Subcutaneous adipose tissue (tissue), 4 donors: Measurements from ENCODE around the gene LY6G6F. TPM values are rescaled to one million over a fixed set of nuclear protein-coding genes. Genes with fewer than 3 reads are reported as not detected.

Source experiments
- total RNA-seq, 4 donors: library from RNA; depleted of rRNA; stranded (reverse); fragments of >200 nt; gene quantifications; one replicate each; pipeline ENCODE4 v1.1.0, GENCODE V29; 2016
- TF ChIP-seq, protein P1 (sequence below): fragments of 450-650 bp; IDR thresholded peaks from one replicate; pipeline ENCODE4 v1.5.1; 2016; ENCODE audit warnings: low read depth, mild to moderate bottlenecking, control low read depth, antibody characterized with exemption, moderate library complexity

Gene LY6G6F, protein sequence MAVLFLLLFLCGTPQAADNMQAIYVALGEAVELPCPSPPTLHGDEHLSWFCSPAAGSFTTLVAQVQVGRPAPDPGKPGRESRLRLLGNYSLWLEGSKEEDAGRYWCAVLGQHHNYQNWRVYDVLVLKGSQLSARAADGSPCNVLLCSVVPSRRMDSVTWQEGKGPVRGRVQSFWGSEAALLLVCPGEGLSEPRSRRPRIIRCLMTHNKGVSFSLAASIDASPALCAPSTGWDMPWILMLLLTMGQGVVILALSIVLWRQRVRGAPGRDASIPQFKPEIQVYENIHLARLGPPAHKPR
- not detected for total RNA-seq

DNA sequence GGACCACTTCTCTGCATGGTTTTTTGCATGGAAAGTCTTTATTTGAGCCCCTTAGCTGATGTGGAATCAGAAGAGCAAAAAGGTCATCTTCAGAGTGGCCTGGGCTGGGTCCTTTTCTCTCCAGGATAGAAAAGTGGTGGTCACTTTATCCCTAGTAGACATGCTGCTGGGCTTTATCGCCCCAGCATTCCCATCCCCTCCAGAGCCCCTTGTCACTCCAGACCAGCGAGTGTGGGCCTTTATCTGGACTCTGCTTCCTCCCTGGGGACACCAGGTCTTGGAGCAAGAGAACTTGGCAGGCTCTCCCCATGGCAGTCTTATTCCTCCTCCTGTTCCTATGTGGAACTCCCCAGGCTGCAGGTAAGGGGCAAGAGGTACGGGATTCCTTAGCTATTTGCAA lies at the start of gene LY6G6F:
Gene LY6G6F, plus strand, starts transcription at position 268 of the 400 bp plus-strand sequence. Its CDS starts 41 bp downstream, at position 309.
- TF ChIP-seq, protein P1, sequence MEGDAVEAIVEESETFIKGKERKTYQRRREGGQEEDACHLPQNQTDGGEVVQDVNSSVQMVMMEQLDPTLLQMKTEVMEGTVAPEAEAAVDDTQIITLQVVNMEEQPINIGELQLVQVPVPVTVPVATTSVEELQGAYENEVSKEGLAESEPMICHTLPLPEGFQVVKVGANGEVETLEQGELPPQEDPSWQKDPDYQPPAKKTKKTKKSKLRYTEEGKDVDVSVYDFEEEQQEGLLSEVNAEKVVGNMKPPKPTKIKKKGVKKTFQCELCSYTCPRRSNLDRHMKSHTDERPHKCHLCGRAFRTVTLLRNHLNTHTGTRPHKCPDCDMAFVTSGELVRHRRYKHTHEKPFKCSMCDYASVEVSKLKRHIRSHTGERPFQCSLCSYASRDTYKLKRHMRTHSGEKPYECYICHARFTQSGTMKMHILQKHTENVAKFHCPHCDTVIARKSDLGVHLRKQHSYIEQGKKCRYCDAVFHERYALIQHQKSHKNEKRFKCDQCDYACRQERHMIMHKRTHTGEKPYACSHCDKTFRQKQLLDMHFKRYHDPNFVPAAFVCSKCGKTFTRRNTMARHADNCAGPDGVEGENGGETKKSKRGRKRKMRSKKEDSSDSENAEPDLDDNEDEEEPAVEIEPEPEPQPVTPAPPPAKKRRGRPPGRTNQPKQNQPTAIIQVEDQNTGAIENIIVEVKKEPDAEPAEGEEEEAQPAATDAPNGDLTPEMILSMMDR = no peak

DNA sequence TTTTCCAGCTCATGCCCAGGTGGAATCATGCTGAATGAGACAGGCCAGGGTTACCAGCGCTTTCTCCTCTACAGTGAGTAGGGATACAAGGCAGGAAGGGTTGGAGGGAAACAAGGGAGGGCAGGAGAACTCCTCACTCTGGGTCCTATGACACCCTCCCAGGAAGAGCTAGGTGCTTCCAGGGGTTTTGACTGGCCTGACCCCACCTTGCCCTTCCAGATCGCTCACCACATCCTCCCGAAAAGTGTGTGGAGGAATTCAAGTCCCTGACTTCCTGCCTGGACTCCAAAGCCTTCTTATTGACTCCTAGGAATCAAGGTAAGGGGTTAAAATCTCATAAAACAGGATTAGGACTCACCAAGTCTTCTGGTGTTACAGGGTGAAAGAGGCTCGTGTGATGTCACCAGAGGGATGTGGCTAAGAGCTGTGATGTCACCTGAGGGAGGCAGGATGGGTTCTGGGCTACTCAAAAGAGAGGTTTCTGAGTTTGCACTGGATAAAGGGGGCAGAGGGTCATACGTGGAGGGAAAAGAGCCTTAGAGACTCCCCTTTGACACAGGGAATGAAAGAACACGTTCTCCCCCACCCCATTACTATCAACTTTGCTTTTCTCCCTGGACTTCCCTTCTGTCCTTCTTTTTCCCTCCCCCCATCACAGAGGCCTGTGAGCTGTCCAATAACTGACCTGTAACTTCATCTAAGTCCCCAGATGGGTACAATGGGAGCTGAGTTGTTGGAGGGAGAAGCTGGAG lies 49.1 kb upstream of the LY6G6F start:
- TF ChIP-seq, protein P1 = no peak

DNA sequence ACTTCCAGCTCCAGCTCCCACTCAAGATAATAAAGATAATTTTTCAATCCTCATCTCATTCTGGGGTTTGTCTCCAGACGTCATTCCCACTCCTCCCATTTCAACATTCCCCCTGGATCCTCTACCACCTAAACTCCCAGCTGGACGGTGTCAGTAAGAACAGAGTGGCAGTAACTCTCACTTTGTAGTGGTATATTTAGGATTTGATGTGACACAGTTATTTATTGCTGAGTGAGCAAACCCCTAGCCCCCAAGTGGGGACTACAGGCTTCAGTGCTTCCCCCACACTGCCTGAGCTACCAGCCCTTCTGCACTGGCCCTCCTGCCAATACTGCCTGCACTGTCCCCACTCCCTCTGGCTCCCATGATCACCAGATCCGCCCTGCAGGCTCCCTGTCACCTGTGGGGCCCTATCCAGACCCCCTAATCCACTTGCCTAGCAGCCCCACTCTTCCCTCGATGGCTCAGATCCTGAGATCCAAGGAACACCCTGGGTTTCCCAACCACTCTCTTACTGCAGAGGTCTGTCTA lies 48.4 kb upstream of the LY6G6F start:
- TF ChIP-seq, protein P1 = no peak

DNA sequence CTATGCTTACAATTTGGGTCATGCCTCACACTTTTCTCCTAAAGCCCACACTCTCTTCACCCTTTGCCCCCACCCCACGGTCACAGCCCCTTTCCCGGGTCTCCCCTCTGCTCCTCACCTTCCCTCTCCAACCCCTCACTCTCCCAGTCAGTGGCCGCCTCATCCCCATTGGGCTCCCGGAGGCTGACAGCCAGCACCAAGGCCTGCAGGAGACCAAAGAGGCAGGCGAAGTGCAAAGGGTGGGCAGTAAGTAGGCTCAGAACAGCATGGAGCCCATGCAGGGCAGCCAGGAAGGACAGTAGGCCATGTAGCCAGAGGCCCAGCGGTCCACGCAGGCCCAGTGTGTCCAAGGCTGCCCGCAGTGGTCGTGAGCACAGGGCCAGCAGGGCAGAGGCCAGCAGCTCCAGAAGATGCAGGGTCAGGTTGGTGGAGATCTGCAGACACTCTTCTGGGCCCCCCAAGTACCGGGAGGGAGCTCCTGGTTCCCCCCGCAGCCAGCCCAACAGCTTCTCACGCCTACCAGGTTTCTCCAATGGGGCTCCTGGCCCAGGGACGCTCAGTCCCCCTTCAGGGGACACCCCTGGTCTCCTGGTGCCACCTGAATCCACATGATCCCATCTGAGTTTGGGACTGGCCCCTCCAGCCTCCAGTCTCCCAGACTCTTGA lies 47.5 kb upstream of the LY6G6F start:
- TF ChIP-seq, protein P1 = no peak

DNA sequence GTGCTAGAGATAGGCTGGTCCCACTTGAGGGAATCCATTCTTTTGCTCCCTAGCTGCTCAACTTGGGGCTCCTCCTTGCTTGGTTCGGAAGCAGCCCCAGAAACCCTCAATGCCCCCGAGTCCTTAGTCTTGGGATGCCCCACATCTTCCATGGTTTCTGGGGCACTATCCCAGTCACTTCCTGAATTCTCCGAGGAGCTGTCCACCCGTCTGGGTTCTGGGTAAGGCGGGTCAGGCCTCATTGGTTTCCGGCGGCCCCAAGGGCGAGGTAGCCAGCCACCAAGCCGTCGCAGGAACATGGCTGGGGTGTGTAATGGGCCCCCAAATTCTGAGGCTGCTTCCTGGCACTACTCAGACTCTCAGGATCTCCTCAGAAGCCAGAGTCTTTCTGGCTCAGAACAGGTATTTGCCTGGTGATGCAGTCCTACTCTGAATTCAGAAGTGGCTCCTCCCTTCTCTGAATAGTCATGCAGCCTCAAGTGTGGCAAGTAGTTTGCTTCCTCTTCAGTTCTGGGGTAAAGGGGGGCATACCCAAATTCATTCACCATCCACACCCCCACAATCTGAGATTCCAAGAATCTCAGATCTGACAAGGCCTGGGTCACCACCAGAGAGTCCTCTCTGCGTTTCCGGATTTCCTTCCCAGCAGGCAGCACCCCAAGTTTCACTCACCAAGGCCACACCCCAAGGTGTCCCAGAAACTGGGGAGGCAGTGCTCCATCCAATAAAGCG lies 46.9 kb upstream of the LY6G6F start:
- TF ChIP-seq, protein P1 = no peak

DNA sequence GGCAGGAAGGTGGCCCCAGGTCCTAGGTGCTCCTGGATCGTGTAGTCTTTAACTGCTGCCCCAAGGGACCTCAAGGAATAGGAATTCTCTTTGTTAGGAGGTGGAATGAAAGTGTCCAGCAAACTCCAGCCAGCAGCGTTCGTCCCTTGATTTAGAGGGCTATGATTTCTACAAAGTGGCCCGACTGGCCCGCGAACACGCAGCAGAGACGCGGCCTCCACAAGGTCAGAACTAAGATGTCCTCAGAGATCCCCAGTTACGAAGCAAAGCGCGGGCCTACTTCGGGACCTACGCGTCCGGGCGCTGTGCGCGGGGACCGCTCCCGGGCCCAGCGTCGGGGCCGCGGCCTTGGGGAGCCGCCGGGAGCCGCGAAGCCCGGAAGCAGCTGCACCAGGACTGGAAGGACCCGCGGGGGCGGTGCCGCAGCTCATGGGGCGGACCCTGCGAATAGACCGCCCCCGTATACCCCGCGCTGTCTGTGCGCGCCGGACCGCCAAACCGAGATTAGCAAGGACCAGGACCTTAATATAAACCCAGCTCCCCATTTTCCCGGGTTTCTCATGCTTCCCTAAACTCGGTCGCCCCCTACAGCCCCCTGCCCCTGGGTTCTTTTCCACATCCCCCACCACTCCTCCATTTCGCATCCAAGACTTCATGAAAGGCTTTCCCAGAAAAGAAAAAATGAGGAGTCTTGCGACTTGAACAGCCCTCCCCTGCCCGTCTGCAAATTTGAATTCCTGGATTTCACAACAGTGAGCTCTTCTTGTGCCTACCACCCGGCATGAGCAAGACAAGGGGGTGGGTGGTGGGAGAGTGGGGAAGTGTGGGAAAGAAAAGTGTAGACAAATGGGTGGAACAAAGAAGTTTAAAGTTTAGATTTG lies 46.0 kb upstream of the LY6G6F start, which contains the start of gene C6orf47:
Gene C6orf47, minus strand, starts transcription at position 398 of the 881 bp plus-strand sequence. CDS start 831 bp downstream, outside the sequence.
- TF ChIP-seq, protein P1 = no peak
